Hepatocyte (in vitro differentiated cells): ENCODE measurements around the gene VAV3. TPM values are rescaled to one million over a fixed set of nuclear protein-coding genes. Genes with fewer than 3 reads are reported as not detected.

Experiments used
- DNase-seq: peaks from one replicate; pipeline ENCODE4 v3.0.0-alpha.2; 2016; ENCODE audit warnings: low spot score
- H2AFZ ChIP-seq: fragments of 200-600 bp; sonication (generic); 2 replicates; pipeline ENCODE4 v1.6.0; 2016; ENCODE audit warnings: antibody characterized with exemption, mild to moderate bottlenecking
- H3K27ac ChIP-seq: fragments of 200-600 bp; sonication (generic); 2 replicates; pipeline ENCODE4 v1.5.1; 2016; ENCODE audit warnings: mild to moderate bottlenecking
- H3K27me3 ChIP-seq: fragments of 200-600 bp; sonication (generic); 2 replicates; pipeline ENCODE4 v1.6.1; 2016
- H3K36me3 ChIP-seq: fragments of 200-600 bp; sonication (generic); replicated peaks from 2 replicates; pipeline ENCODE4 v1.5.1; 2016; ENCODE audit warnings: low read depth; ENCODE audit not compliant: insufficient read depth
- H3K4me1 ChIP-seq: fragments of 200-600 bp; sonication (generic); 2 replicates; pipeline ENCODE4 v1.5.1; 2016; ENCODE audit warnings: mild to moderate bottlenecking, moderate library complexity; ENCODE audit not compliant: insufficient read depth
- H3K4me2 ChIP-seq: fragments of 200-600 bp; sonication (generic); 2 replicates; pipeline ENCODE4 v1.6.0; 2016
- H3K4me3 ChIP-seq: fragments of 200-600 bp; sonication (generic); 2 replicates; pipeline ENCODE4 v1.5.1; 2016; ENCODE audit warnings: mild to moderate bottlenecking
- H3K79me2 ChIP-seq: fragments of 200-600 bp; sonication (generic); 2 replicates; pipeline ENCODE4 v1.6.0; 2017; ENCODE audit warnings: mild to moderate bottlenecking
- H3K9me2 ChIP-seq: fragments of 200-600 bp; sonication (generic); replicated peaks from 2 replicates; pipeline ENCODE4 v1.6.0; 2017; ENCODE audit warnings: mild to moderate bottlenecking; ENCODE audit not compliant: insufficient read depth
- H3K9me3 ChIP-seq: fragments of 200-600 bp; sonication (generic); 2 replicates; pipeline ENCODE4 v1.5.1; 2016; ENCODE audit warnings: low read depth, mild to moderate bottlenecking
- H4K20me1 ChIP-seq: fragments of 200-600 bp; sonication (generic); 2 replicates; pipeline ENCODE4 v1.6.0; 2016; ENCODE audit warnings: mild to moderate bottlenecking; ENCODE audit not compliant: insufficient read depth, poor library complexity, severe bottlenecking
- EZH2 ChIP-seq: fragments of 200-600 bp; sonication (generic); IDR thresholded peaks from 2 replicates; pipeline ENCODE4 v1.6.1; 2016; ENCODE audit warnings: antibody characterized with exemption, mild to moderate bottlenecking, borderline replicate concordance
- EZH2phosphoT487 ChIP-seq: fragments of 200-600 bp; sonication (generic); IDR thresholded peaks from one replicate; pipeline ENCODE4 v1.6.1; 2018; ENCODE audit warnings: antibody characterized with exemption, mild to moderate bottlenecking, low read depth, moderate library complexity; ENCODE audit not compliant: unreplicated experiment, severe bottlenecking
- WGBS: methylation state at CpG from one replicate; pipeline ENCODE4 v1.1.6; 2016; ENCODE audit warnings: low lambda C conversion rate; ENCODE audit errors: missing lambda C conversion rate; 5-methylcytosine and 5-hydroxymethylcytosine counted together
- polyA plus RNA-seq: library from polyadenylated mRNA; unstranded; fragments of >200 nt; fragmentation: Nextera tagmentation; extraction: Ambion mirVana; gene quantifications from 2 replicates; pipeline ENCODE4 v1.2.1, GENCODE V29; 2016
- total RNA-seq: library from RNA; depleted of rRNA; stranded (reverse); fragments of >200 nt; gene quantifications from 2 replicates; pipeline ENCODE4 v1.2.3, GENCODE V29; 2014
- TF ChIP-seq, protein P1 (sequence below): fragments of 200-600 bp; sonication (generic); IDR thresholded peaks from 2 replicates; pipeline ENCODE4 v1.5.1; 2016; ENCODE audit warnings: antibody characterized with exemption, mild to moderate bottlenecking; ENCODE audit not compliant: poor library complexity

VAV3 gene
- total and polyA plus RNA-seq, 2 experiments from 2014 or later = 12.3 to 40.5 TPM

DNA sequence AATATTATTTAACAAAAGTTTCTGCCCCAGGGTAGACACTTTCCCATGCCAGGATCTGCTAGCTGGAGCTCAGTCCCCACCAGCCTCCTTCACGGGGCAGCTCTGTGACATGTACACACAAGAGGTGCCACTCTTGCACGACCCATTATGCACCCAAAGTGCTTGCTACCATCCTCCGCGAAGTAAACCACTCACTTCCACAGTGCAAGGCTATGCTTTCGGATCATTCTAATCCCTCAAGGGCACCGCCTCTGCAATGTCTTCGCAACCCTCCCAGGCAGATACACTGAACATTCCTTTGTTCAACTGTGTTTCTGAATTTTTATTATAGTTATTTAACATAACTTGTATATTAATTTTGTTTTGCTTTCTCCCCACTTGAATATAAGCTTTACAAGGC lies 303.8 kb downstream of the VAV3 start:
- no peak overlapping the region for H3K27ac ChIP-seq
- no peaks in the 10 kb centered on the region for H3K79me2 ChIP-seq
- no peaks in the 10 kb centered on the region for H3K9me3 ChIP-seq
- peaks cover 17% of the 10 kb centered on the region for H3K4me1 ChIP-seq
- no peak overlapping the region for H3K4me3 ChIP-seq
- H3K36me3 ChIP-seq = no peaks in the 10 kb centered on the region
- H3K4me2 ChIP-seq = no peak overlapping the region
- no peak overlapping the region for H2AFZ ChIP-seq
- no peaks in the 10 kb centered on the region for H3K27me3 ChIP-seq
- no peaks in the 10 kb centered on the region for H3K9me2 ChIP-seq
- 80% methylated on average over 7 of the region's 7 CpGs for WGBS
- no peaks in the 10 kb centered on the region for H4K20me1 ChIP-seq
- TF ChIP-seq EZH2phosphoT487 = no peak
- TF ChIP-seq EZH2 = no peak
- TF ChIP-seq, protein P1, sequence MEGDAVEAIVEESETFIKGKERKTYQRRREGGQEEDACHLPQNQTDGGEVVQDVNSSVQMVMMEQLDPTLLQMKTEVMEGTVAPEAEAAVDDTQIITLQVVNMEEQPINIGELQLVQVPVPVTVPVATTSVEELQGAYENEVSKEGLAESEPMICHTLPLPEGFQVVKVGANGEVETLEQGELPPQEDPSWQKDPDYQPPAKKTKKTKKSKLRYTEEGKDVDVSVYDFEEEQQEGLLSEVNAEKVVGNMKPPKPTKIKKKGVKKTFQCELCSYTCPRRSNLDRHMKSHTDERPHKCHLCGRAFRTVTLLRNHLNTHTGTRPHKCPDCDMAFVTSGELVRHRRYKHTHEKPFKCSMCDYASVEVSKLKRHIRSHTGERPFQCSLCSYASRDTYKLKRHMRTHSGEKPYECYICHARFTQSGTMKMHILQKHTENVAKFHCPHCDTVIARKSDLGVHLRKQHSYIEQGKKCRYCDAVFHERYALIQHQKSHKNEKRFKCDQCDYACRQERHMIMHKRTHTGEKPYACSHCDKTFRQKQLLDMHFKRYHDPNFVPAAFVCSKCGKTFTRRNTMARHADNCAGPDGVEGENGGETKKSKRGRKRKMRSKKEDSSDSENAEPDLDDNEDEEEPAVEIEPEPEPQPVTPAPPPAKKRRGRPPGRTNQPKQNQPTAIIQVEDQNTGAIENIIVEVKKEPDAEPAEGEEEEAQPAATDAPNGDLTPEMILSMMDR = no peak
- DNase-seq = no peak

DNA sequence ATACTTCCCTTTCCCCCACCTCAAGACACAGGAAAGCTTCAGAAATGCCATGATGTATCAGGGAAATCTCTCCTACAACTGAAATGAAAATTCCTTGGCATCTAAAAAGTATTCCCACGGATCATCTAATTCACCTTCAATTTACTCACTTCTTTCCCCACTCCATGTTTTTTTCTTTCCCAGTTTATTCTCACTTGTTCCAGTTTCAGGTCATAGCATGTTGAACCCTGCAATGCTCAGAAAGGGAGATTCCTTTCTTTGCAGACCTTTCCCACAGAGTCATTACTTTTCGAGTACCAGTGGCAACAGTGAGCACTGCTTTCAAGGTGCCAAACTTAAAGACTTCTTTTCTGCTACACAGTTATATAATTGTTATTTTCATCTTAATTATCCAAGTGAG lies 305.0 kb downstream of the VAV3 start:
- H3K27me3 ChIP-seq = no peaks in the 10 kb centered on the region
- no peak overlapping the region for H3K4me2 ChIP-seq
- no peak overlapping the region for H3K27ac ChIP-seq
- TF ChIP-seq, protein P1 = no peak
- TF ChIP-seq EZH2 (no peak), EZH2phosphoT487 (no peak)
- 89% methylated on average over 2 of the region's 2 CpGs for WGBS
- H4K20me1 ChIP-seq = no peaks in the 10 kb centered on the region
- DNase-seq = no peak
- no peaks in the 10 kb centered on the region for H3K79me2 ChIP-seq
- H3K4me1 ChIP-seq = peaks cover 11% of the 10 kb centered on the region
- H3K36me3 ChIP-seq = no peaks in the 10 kb centered on the region
- H3K4me3 ChIP-seq = no peak overlapping the region
- H3K9me2 ChIP-seq = no peaks in the 10 kb centered on the region
- no peak overlapping the region for H2AFZ ChIP-seq
- no peaks in the 10 kb centered on the region for H3K9me3 ChIP-seq

DNA sequence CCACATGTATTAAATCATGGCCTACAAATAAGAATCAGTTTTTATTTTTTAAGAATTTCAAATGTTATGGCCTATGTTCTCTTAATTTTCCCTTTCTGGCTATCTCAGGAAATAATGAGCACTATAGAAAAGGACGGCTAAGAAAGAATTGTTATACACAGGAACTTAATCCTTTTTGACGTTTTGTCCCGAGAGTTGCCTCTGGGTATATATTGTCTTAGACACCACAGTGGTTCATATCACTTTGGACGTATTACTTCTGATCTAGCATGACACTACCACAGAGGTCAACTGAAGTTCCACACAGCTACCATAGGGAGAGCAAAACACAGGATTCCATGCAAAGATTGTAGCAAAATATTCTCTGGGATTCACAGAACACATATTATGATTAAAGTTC lies 307.6 kb downstream of the VAV3 start:
- WGBS = 83% methylated on average over 4 of the region's 4 CpGs
- TF ChIP-seq EZH2phosphoT487 = no peak
- no peak for TF ChIP-seq EZH2
- TF ChIP-seq, protein P1 = no peak
- H3K4me3 ChIP-seq = no peak overlapping the region
- no peaks in the 10 kb centered on the region for H4K20me1 ChIP-seq
- H3K36me3 ChIP-seq = no peaks in the 10 kb centered on the region
- H3K27ac ChIP-seq = no peak overlapping the region
- no peaks in the 10 kb centered on the region for H3K9me3 ChIP-seq
- H2AFZ ChIP-seq = no peak overlapping the region
- H3K4me1 ChIP-seq = peaks cover 7% of the 10 kb centered on the region
- no peaks in the 10 kb centered on the region for H3K9me2 ChIP-seq
- no peak for DNase-seq
- no peaks in the 10 kb centered on the region for H3K27me3 ChIP-seq
- H3K4me2 ChIP-seq = no peak overlapping the region
- H3K79me2 ChIP-seq = peaks cover 2% of the 10 kb centered on the region

DNA sequence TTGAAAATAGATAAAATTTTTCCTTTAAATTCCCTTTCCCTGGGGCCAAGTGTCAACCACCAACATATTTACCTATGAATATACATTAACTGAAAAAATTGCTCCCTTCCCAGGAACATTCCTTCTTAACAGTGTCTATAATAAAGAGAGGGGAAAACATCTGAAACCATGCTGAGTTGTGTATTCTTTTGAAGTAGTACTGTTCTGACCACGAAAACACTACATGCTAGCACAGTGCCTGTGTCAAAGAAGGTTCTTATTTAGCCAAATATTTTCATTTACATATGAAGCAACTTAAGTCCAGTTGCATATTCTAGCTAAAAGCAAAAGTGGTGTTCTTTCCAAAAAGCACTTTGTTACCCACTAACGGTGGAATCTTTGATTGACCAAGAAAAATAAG lies 311.2 kb downstream of the VAV3 start:
- Histone ChIP-seq H3K79me2 (peaks cover 2% of the 10 kb centered on the region), H3K36me3 (no peaks in the 10 kb centered on the region), H3K27ac (no peak overlapping the region), H3K27me3 (no peaks in the 10 kb centered on the region), H3K9me3 (no peaks in the 10 kb centered on the region), H3K4me3 (no peak overlapping the region), H2AFZ (no peak overlapping the region), H3K9me2 (no peaks in the 10 kb centered on the region), H3K4me2 (no peak overlapping the region), H4K20me1 (no peaks in the 10 kb centered on the region), H3K4me1 (peaks cover 3% of the 10 kb centered on the region)
- DNase-seq = no peak
- TF ChIP-seq EZH2 (no peak), EZH2phosphoT487 (no peak)
- WGBS = 64% methylated on average over 2 of the region's 2 CpGs
